Cardiac septum (tissue), 1 donor: ENCODE results near the gene CFL1. TPM values are rescaled to one million over a fixed set of nuclear protein-coding genes. Genes with fewer than 3 reads are reported as not detected.
A peak's percentile ranks its signal among the peaks of the same experiment; 100 is the strongest.

ENCODE experiments used
- DNase-seq: peaks from one replicate; pipeline ENCODE4 v3.0.0-alpha.2; 2020; ENCODE audit warnings: low spot score
- intact Hi-C: fragments of 100-400 bp; cut with DNase I; formaldehyde crosslinking; loops from one replicate; pipeline ENCODE4 v1.14.0; 2022
- total RNA-seq: library from RNA; stranded (reverse); fragmentation: NEBNext Ultra II Directional; extraction: Animal tissue kit (Norgen Biotek cat#: 25700); gene quantifications from one replicate; pipeline ENCODE4 v1.2.1, GENCODE V29; 2021
- donor health status: DM: no; HTN: no; CAD: no.

The CFL1 gene
- total RNA-seq, 1 donor from 2014 or later = 434 TPM

GRCh38 chr11:65861533-65862183 lies 3.7 kb upstream of the CFL1 start:
- no peak for DNase-seq
- intact Hi-C loops = no loop called here

GRCh38 chr11:65861165-65861505 lies 3.2 kb upstream of the CFL1 start:
- DNase-seq = no peak
- intact Hi-C loops = no loop called here

- intact Hi-C loops = loop anchor here (1.0 kb wide), 2 partner anchors 13 to 28 kb away; partner anchors contain the start of gene FIBP
- DNase-seq = peak; percentile 98
These were observed 2.5 kb upstream of the CFL1 start, which contains the start of gene MUS81 for GRCh38 chr11:65860278-65861164. TSS of gene MUS81 (plus strand) at chr11:65860433. CDS start at chr11:65860754, 321 bp downstream.

GRCh38 chr11:65859812-65860277 lies 1.9 kb upstream of the CFL1 start:
- no peak for DNase-seq
- intact Hi-C loops = loop anchor here (1.0 to 5.0 kb wide), 4 partner anchors 13 to 142 kb away; partner anchors contain the start of genes BANF1, C11orf68, DRAP1 and EIF1AD

- peak; percentile 99 for DNase-seq
- intact Hi-C loops = loop anchor here (1.0 to 5.0 kb wide), 2 partner anchors 60 to 143 kb away; partner anchors contain the start of genes BANF1, C11orf68, DRAP1 and EIF1AD
These were observed 1.3 kb upstream of the CFL1 start for GRCh38 chr11:65859095-65859811.

- intact Hi-C loops = loop anchor here (1.0 to 5.0 kb wide), 2 partner anchors 61 to 144 kb away; partner anchors contain the start of genes BANF1, C11orf68, DRAP1 and EIF1AD
- DNase-seq = no peak
These were observed 704 bp upstream of the CFL1 start for GRCh38 chr11:65858681-65859087.

- no peak for DNase-seq
- intact Hi-C loops = loop anchor here (5.0 kb wide), 1 partner anchor 145 kb away; the partner anchor contains the start of genes BANF1 and EIF1AD
These were observed 504 bp downstream of the CFL1 start for GRCh38 chr11:65857500-65857852.

- intact Hi-C loops = loop anchor here (5.0 kb wide), 1 partner anchor 145 kb away; the partner anchor contains the start of genes BANF1 and EIF1AD
- peak; percentile 95 for DNase-seq
These were observed 1.1 kb downstream of the CFL1 start for GRCh38 chr11:65856689-65857499.

GRCh38 chr11:65855927-65856363 lies 2.0 kb downstream of the CFL1 start:
- DNase-seq = no peak
- intact Hi-C loops = loop anchor here (5.0 kb wide), 1 partner anchor 146 kb away; the partner anchor contains the start of genes BANF1 and EIF1AD

- no peak for DNase-seq
- intact Hi-C loops = loop anchor here (5.0 kb wide), 1 partner anchor 147 kb away; the partner anchor contains the start of genes BANF1 and EIF1AD
These were observed 2.8 kb downstream of the CFL1 start for GRCh38 chr11:65854852-65855837.

- no peak for DNase-seq
- intact Hi-C loops = no loop called here
These were observed 3.8 kb downstream of the CFL1 start for GRCh38 chr11:65854161-65854592.

- intact Hi-C loops = no loop called here
- DNase-seq = peak; percentile 51
These were observed 4.6 kb downstream of the CFL1 start for GRCh38 chr11:65853246-65853979.

- peak; percentile 68 for DNase-seq
- intact Hi-C loops = no loop called here
These were observed 5.3 kb downstream of the CFL1 start for GRCh38 chr11:65852508-65853245.

- intact Hi-C loops = no loop called here
- DNase-seq = no peak
These were observed 6.0 kb downstream of the CFL1 start for GRCh38 chr11:65851811-65852507.

GRCh38 chr11:65851083-65851579 lies 6.8 kb downstream of the CFL1 start:
- intact Hi-C loops = no loop called here

More at GRCh38 chr11:65851083-65851579, 6.8 kb downstream of the CFL1 start:
- peak; percentile 49 for DNase-seq
